HepG2 (cell line): ENCODE data around the gene FUNDC1.

Source experiments
- ARID2 ChIP-seq: sonication (generic); formaldehyde crosslinking; IDR thresholded peaks from 2 replicates; pipeline ENCODE4 v1.8.1; 2022; ENCODE audit warnings: mild to moderate bottlenecking, missing genetic modification reagents, borderline replicate concordance
- ATF7 ChIP-seq, 2 experiments: fragments of 450-650 bp in 1 of 2; sonication (generic) in 1 of 2; formaldehyde crosslinking in 1 of 2; IDR thresholded peaks; 2 replicates each; pipeline versions ENCODE4 v1.4.0 to v1.6.1; 2016 to 2020; ENCODE audit warnings: antibody characterized with exemption in 1 of 2, mild to moderate bottlenecking in 1 of 2, missing genetic modification reagents in 1 of 2
- CBFB ChIP-seq: sonication (generic); formaldehyde crosslinking; IDR thresholded peaks from 2 replicates; pipeline ENCODE4 v1.4.0; 2020; ENCODE audit warnings: missing genetic modification reagents
- CBX5 ChIP-seq: sonication (generic); formaldehyde crosslinking; IDR thresholded peaks from 2 replicates; pipeline ENCODE4 v1.4.0; 2020; ENCODE audit warnings: missing genetic modification reagents, borderline replicate concordance
- EZH2 ChIP-seq: conservative IDR thresholded peaks from 2 replicates; pipeline ENCODE4 v1.6.1; 2012; ENCODE audit warnings: mild to moderate bottlenecking, low read depth, low read length, moderate library complexity
- POLR2AphosphoS5 ChIP-seq: IDR thresholded peaks from 2 replicates; pipeline ENCODE4 v1.6.1; 2012; ENCODE audit warnings: low read depth, low read length
- U2AF1 ChIP-seq: fragments of 200-400 bp; formaldehyde crosslinking; optimal IDR thresholded peaks from 2 replicates; pipeline ENCODE3; 2017; ENCODE audit warnings: mild to moderate bottlenecking, low read depth, low read length
- ZBTB1 ChIP-seq: sonication (generic); formaldehyde crosslinking; IDR thresholded peaks from 2 replicates; pipeline ENCODE4 v1.4.0; 2020; ENCODE audit warnings: missing genetic modification reagents, borderline replicate concordance
- ZBTB49 ChIP-seq: sonication (generic); formaldehyde crosslinking; IDR thresholded peaks from 2 replicates; pipeline ENCODE4 v1.4.0; 2020; ENCODE audit warnings: missing genetic modification reagents, borderline replicate concordance
- ZMYM4 ChIP-seq: sonication (generic); formaldehyde crosslinking; IDR thresholded peaks from 2 replicates; pipeline ENCODE4 v1.8.1; 2023; ENCODE audit warnings: mild to moderate bottlenecking, missing genetic modification reagents
- ZNF121 ChIP-seq: sonication (generic); formaldehyde crosslinking; IDR thresholded peaks from 2 replicates; pipeline ENCODE4 v1.5.0; 2020; ENCODE audit warnings: mild to moderate bottlenecking, missing genetic modification reagents
- TF ChIP-seq, protein P1 (sequence below): sonication (generic); formaldehyde crosslinking; IDR thresholded peaks from 2 replicates; pipeline ENCODE4 v1.4.0; 2020; ENCODE audit warnings: missing genetic modification reagents

GRCh38 chrX:44580466-44580865 is 37.8 kb upstream of the FUNDC1 start:
- TF ChIP-seq ZBTB1 (CRISPR knock-in tag), result no peak
- TF ChIP-seq ZNF121 (CRISPR knock-in tag), result no peak
- no peak for TF ChIP-seq CBX5 (CRISPR knock-in tag)
- TF ChIP-seq ATF7 (IDR thresholded peaks at IDR 0.05), result no peak
- no peak for TF ChIP-seq ATF7 (CRISPR knock-in tag; IDR thresholded peaks at IDR 0.05)
- TF ChIP-seq ARID2 (CRISPR knock-in tag), result no peak
- no peak for TF ChIP-seq POLR2AphosphoS5
- TF ChIP-seq ZBTB49 (CRISPR knock-in tag), result no peak
- TF ChIP-seq EZH2, result no peak
- no peak for TF ChIP-seq ZMYM4
- TF ChIP-seq CBFB, result no peak
- TF ChIP-seq, protein P1, sequence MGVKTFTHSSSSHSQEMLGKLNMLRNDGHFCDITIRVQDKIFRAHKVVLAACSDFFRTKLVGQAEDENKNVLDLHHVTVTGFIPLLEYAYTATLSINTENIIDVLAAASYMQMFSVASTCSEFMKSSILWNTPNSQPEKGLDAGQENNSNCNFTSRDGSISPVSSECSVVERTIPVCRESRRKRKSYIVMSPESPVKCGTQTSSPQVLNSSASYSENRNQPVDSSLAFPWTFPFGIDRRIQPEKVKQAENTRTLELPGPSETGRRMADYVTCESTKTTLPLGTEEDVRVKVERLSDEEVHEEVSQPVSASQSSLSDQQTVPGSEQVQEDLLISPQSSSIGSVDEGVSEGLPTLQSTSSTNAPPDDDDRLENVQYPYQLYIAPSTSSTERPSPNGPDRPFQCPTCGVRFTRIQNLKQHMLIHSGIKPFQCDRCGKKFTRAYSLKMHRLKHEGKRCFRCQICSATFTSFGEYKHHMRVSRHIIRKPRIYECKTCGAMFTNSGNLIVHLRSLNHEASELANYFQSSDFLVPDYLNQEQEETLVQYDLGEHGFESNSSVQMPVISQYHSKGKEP, result no peak
- TF ChIP-seq U2AF1, result no peak
